ENCODE results near the gene ASAP3. TPM values are rescaled to one million over a fixed set of nuclear protein-coding genes. Genes with fewer than 3 reads are reported as not detected.

The ASAP3 gene
- total and polyA plus RNA-seq, 9 of the 15 experiments (the other 6 are each of a cell fraction or from before 2014, with no cell fraction given), result 1.7 to 31.2 (median 17.4) TPM

- TF ChIP-seq HOMEZ (CRISPR knock-in tag; IDR thresholded peaks at IDR 0.05), result no peak
- TF ChIP-seq ADNP (tag; IDR thresholded peaks at IDR 0.05), result no peak
- peak; percentile 67; the same call in 1 of the 2 replicates for TF ChIP-seq HINFP (tag; conservative IDR thresholded peaks at IDR 0.05; ENCODE audit: low read depth)
- no peak for TF ChIP-seq ZNF695 (CRISPR knock-in tag; IDR thresholded peaks at IDR 0.05)
- TF ChIP-seq ZNF76 (CRISPR knock-in tag; IDR thresholded peaks at IDR 0.05; ENCODE audit: borderline replicate concordance), result peak; percentile 80; the same call in 1 of the 2 replicates
- no peak for TF ChIP-seq ETV6 (IDR thresholded peaks at IDR 0.05; ENCODE audit: borderline replicate concordance in 1 of 2, low read depth in 2 of 2, low read length in 1 of 2)
- TF ChIP-seq ETV6 (CRISPR knock-in tag; IDR thresholded peaks at IDR 0.05; ENCODE audit: borderline replicate concordance), result no peak
- no peak for TF ChIP-seq NEUROD1 (IDR thresholded peaks at IDR 0.05; ENCODE audit: borderline replicate concordance, low read depth, low read length, partially characterized antibody)
- TF ChIP-seq ZNF561 (CRISPR knock-in tag; conservative IDR thresholded peaks at IDR 0.05), result peak; percentile 66; the same call in 1 of the 2 replicates
- no peak for TF ChIP-seq ZNF764 (CRISPR knock-in tag; IDR thresholded peaks at IDR 0.05; ENCODE audit: low read depth)
- TF ChIP-seq ZNF217 (CRISPR knock-in tag; IDR thresholded peaks at IDR 0.05), result no peak
- TF ChIP-seq FOXO4 (CRISPR knock-in tag; IDR thresholded peaks at IDR 0.05), result no peak
- TF ChIP-seq ZNF589 (CRISPR knock-in tag; IDR thresholded peaks at IDR 0.05; ENCODE audit: low read depth), result 0 out of 2 replicates have a peak, but pooled peaks have one; percentile 39
- TF ChIP-seq FOXJ3 (CRISPR knock-in tag; IDR thresholded peaks at IDR 0.05), result no peak
- peak; percentile 91; the same call in 1 of the 2 replicates for TF ChIP-seq ZNF583 (CRISPR knock-in tag; IDR thresholded peaks at IDR 0.05)
- TF ChIP-seq ESRRA (IDR thresholded peaks at IDR 0.05; ENCODE audit: borderline replicate concordance, low read depth), result no peak
- no peak for TF ChIP-seq SAP30 (IDR thresholded peaks at IDR 0.05; ENCODE audit: borderline replicate concordance, insufficient read depth, low read depth, low read length, poor library complexity, severe bottlenecking)
- TF ChIP-seq PBX2 (CRISPR knock-in tag; IDR thresholded peaks at IDR 0.05; ENCODE audit: low read depth), result no peak
- no peak; the same call in 1 of the 2 replicates for TF ChIP-seq PBX2 (tag; conservative IDR thresholded peaks at IDR 0.05; ENCODE audit: low read depth)
- TF ChIP-seq ZNF696 (CRISPR knock-in tag; conservative IDR thresholded peaks at IDR 0.05), result 0 out of 2 replicates have a peak, but pooled peaks have one; percentile 51
- TF ChIP-seq RNF2 (IDR thresholded peaks at IDR 0.05), result no peak
Observed at GRCh38 chr1:23481026-23481597, 2.9 kb downstream of the ASAP3 start (continued).
